ENCODE measurements around the gene GIMAP8.
"Not testable (repeated sequence)": the region's sequence is repeated elsewhere in the genome, so short reads cannot be mapped to it uniquely, and the experiment has no call there.

Gene GIMAP8

DNA sequence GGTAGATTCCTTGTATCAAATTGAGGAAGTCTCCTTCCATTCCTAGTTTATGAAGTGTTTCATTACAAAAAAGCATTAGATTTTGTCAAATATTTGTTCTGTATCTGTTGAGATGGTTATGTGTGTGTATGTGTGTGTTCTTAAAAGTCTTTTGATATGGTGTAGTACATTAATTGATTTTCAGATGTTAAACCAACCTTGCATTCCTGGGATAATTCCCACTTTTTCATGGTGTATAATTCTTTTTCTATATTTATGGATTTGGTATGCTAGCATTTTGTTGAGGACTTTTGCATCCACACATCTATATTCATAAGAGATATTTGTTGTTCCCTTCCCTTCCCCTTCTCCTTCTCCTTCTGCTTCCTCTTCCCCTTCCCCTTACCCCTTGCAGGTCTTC lies 8.9 kb upstream of the GIMAP8 start:
- DNase-seq, result no peak

DNA sequence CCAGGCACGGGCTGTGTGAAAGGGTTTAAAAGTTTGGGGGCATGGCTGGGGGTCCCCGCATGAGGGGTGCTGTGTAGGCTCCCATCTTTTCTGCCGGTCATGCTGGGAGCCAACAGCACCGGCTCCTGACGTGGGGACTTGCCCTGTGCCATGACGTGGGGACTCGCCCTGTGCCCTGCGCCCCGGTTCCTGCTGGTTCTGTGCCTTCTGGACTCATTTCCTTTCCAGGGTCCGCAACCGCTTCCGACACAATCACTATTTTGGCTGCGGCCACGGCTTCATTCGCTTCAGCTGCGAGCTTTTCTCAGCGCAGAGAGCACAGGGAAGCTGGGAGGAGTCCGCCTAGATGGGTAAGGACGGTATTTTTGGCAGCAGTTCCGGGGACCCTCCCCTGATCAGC lies 7.6 kb upstream of the GIMAP8 start:
- no peak for DNase-seq

GRCh38 chr7:150443793-150444540 lies 6.5 kb upstream of the GIMAP8 start:
- DNase-seq, result no peak

GRCh38 chr7:150444674-150445365 lies 5.6 kb upstream of the GIMAP8 start:
- DNase-seq, result no peak

GRCh38 chr7:150446288-150446938 lies 4.0 kb upstream of the GIMAP8 start:
- DNase-seq, result no peak

DNA sequence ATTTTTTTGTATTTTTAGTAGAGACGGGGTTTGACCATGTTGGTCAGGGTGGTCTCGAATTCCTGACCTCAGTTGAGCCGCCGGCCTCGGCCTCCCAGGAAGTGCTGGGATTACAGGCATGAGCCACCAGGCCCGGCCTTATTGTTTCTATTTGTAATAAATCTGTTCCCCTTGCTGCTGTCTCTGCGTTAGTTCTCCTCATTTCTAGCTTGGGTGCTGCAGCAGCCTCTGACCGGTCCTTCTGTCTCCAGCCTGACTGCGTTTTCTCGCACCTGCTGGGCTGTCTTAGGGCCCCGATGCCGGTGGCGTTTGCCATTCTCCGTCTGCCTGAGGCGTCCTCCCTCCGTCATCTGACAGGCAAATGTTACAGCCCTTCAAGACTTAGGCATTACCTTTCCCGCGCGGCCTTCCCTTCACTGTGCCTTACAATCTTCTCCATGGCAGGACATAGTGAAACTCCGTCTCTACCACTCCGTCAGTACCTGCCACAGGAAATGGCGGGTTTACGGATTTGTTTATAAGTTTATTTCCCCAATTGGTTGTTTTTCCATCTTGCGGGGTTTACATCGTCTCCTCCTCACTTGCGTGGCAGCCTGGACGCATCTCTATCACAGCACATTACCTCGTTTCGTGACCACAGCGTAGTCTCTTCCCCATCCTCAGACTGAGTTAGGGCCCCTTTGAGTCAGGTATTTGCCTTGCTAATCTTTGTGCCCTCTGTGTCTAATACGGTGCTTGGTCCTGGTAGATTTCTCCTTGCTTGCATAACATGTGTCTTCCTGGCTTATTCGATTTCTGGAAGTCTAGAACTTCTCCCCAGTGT lies 2.3 kb upstream of the GIMAP8 start:
- no peak for DNase-seq

GRCh38 chr7:150448789-150449147 lies 1.7 kb upstream of the GIMAP8 start:
- DNase-seq, result peak; percentile 83

- DNase-seq, result no peak
Measured at GRCh38 chr7:150449206-150449952, 1.1 kb upstream of the GIMAP8 start.

- DNase-seq, result no peak
Measured at GRCh38 chr7:150451097-150451793, 815 bp downstream of the GIMAP8 start.

GRCh38 chr7:150451833-150452461 lies 1.5 kb downstream of the GIMAP8 start:
- no peak for DNase-seq

- DNase-seq, result no peak
Measured at GRCh38 chr7:150453181-150453580, 2.8 kb downstream of the GIMAP8 start.

- no peak for DNase-seq
Measured at GRCh38 chr7:150453892-150454291, 3.5 kb downstream of the GIMAP8 start.

GRCh38 chr7:150457064-150457463 lies 6.6 kb downstream of the GIMAP8 start:
- not testable (repeated sequence) for DNase-seq

- no peak for DNase-seq
Measured at GRCh38 chr7:150458235-150458634, 7.8 kb downstream of the GIMAP8 start.

DNA sequence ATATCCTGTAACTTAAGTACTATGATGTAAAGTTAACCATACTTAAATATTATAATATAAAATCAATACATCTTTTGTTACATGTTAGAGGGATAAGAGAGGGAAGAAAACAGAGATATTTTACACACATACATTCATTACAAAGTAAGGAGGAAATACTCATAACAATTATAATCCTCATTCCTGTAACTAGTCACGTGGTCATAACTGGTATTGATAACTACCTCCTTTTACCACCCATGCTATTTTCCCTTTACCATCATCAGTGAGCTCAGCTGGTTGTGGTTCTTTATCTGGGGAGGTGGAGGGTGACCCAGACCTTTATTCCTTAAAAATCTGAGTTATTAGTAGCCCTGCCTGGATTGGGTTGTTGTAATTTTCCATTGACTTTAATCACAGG lies 8.3 kb downstream of the GIMAP8 start:
- no peak for DNase-seq

DNA sequence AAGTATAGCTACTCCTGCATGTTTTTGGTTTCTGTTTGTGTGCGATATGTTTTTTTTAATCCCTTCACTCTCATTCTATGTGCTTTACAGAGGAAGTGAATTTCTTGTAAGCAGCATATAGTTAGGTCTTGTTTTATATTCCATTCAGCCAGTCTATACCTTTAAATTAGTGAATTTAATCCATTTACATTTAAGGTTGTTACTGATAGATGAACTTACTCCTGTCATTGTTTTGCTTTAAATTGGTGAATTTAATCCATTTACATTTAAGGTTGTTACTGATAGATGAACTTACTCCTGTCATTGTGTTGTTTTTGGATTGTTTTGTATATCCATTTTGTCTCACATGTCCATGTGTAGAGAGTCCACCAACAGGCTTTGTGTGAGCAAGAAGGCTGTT lies 11.1 kb downstream of the GIMAP8 start:
- DNase-seq, result no peak

GRCh38 chr7:150462413-150462812 lies 12.0 kb downstream of the GIMAP8 start:
- no peak for DNase-seq

DNA sequence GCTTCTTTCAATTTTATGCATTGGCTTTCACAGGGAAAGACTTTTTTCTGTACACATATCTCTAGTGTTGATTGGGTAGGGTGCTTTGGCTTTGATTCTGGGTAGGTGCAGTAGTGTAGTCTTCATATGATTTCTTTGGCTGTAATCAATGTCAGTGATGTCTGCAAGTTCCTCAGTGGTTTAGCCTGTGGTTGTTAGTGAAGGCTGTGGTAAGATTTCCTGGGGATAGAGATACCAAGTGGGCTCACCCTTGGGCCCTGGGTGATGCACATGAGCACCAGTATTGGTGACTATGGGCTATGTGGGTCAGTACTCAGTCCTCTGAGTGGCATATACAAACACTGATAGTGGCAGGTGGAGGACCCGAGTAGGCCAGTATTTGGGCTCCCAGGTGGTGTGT lies 13.0 kb downstream of the GIMAP8 start:
- no peak for DNase-seq

- DNase-seq, result no peak
Measured at GRCh38 chr7:150464962-150465361, 14.5 kb downstream of the GIMAP8 start.

DNA sequence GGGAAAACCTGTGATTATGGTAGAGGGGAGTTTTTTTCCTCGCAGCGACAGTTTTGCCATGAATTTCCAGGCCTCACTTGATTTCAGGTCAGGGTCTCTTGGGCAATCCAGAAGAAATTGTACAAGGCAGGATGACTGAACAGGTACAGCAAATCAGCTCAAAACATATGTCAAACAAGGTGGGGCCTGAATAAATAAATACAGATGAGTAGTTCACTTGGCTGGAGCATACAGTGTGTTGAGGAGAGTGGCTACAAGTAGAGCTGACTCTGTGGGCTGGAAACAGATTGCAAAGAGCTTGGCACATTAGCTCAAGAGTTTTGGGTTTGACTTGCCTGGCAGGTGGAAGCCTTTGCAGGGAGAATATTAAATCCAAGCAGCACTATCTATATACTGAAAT lies 15.0 kb downstream of the GIMAP8 start:
- DNase-seq, result no peak

GRCh38 chr7:150466477-150466876 lies 16.0 kb downstream of the GIMAP8 start:
- DNase-seq, result no peak
